ENCODE results near the gene RRP12. TPM values are rescaled to one million over a fixed set of nuclear protein-coding genes. Genes with fewer than 3 reads are reported as not detected.

The RRP12 gene
- total and polyA plus RNA-seq, 2 experiments from 2014 or later, result 17.6 to 17.7 TPM

- H3K27ac ChIP-seq, result no peak overlapping the region
- 73 to 82% methylated on average over 3 of the region's 3 CpGs for WGBS, 2 experiments (ENCODE audit: low coverage in 1 of 2, low lambda C conversion rate in 2 of 2, missing lambda C conversion rate in 2 of 2)
- H2AFZ ChIP-seq, result no peak overlapping the region
- no peaks in the 10 kb centered on the region for H3K27me3 ChIP-seq (replicated peaks; ENCODE audit: insufficient read depth)
- H3K9me3 ChIP-seq (ENCODE audit: low read depth), result no peaks in the 10 kb centered on the region
- no peak overlapping the region for H3K4me2 ChIP-seq (ENCODE audit: unreplicated experiment)
- no peaks in the 10 kb centered on the region for H3K36me3 ChIP-seq (ENCODE audit: low read depth)
- no peaks in the 10 kb centered on the region for H3K79me2 ChIP-seq (ENCODE audit: insufficient read depth)
- peaks cover 9% of the 10 kb centered on the region; the same call in 1 of the 2 replicates for H3K4me1 ChIP-seq (ENCODE audit: insufficient read depth)
- H3F3A ChIP-seq (ENCODE audit: insufficient read depth), result no peaks in the 10 kb centered on the region
- no peak overlapping the region for H3K4me3 ChIP-seq
- TF ChIP-seq EZH2phosphoT487 (IDR thresholded peaks at IDR 0.05; ENCODE audit: insufficient read depth, low read depth) (no peak), EZH2 (IDR thresholded peaks at IDR 0.05; ENCODE audit: insufficient read depth, poor library complexity, severe bottlenecking) (no peak)
- H3K9ac ChIP-seq, result no peak overlapping the region
- DNase-seq, result no peak
- H4K20me1 ChIP-seq (ENCODE audit: insufficient read depth), result no peaks in the 10 kb centered on the region
- no peaks in the 10 kb centered on the region for H3K9me2 ChIP-seq (ENCODE audit: insufficient read depth)
- in situ Hi-C loops (cut with MboI), result no loop called here
Observed at GRCh38 chr10:97321804-97322190, 79.3 kb downstream of the RRP12 start.

GRCh38 chr10:97321032-97321803 lies 79.9 kb downstream of the RRP12 start:
- Histone ChIP-seq H3K4me2 (ENCODE audit: unreplicated experiment) (no peak overlapping the region), H4K20me1 (ENCODE audit: insufficient read depth) (no peaks in the 10 kb centered on the region), H3K9ac (no peak overlapping the region), H3K9me3 (ENCODE audit: low read depth) (no peaks in the 10 kb centered on the region), H3F3A (ENCODE audit: insufficient read depth) (no peaks in the 10 kb centered on the region), H3K9me2 (ENCODE audit: insufficient read depth) (no peaks in the 10 kb centered on the region), H3K36me3 (ENCODE audit: low read depth) (no peaks in the 10 kb centered on the region), H3K4me3 (no peak overlapping the region), H3K27me3 (replicated peaks; ENCODE audit: insufficient read depth) (no peaks in the 10 kb centered on the region), H2AFZ (no peak overlapping the region; the same call in 1 of the 2 replicates), H3K4me1 (ENCODE audit: insufficient read depth) (peaks cover 9% of the 10 kb centered on the region; the same call in 1 of the 2 replicates), H3K27ac (no peak overlapping the region), H3K79me2 (ENCODE audit: insufficient read depth) (no peaks in the 10 kb centered on the region)
- 54 to 61% methylated on average over 35 to 37 of the region's 38 CpGs for WGBS, 2 experiments (ENCODE audit: low coverage in 1 of 2, low lambda C conversion rate in 2 of 2, missing lambda C conversion rate in 2 of 2)
- in situ Hi-C loops (cut with MboI), result no loop called here
- no peak for TF ChIP-seq EZH2phosphoT487 (IDR thresholded peaks at IDR 0.05; ENCODE audit: insufficient read depth, low read depth)
- no peak for TF ChIP-seq EZH2 (IDR thresholded peaks at IDR 0.05; ENCODE audit: insufficient read depth, poor library complexity, severe bottlenecking)
- no peak for DNase-seq

DNA sequence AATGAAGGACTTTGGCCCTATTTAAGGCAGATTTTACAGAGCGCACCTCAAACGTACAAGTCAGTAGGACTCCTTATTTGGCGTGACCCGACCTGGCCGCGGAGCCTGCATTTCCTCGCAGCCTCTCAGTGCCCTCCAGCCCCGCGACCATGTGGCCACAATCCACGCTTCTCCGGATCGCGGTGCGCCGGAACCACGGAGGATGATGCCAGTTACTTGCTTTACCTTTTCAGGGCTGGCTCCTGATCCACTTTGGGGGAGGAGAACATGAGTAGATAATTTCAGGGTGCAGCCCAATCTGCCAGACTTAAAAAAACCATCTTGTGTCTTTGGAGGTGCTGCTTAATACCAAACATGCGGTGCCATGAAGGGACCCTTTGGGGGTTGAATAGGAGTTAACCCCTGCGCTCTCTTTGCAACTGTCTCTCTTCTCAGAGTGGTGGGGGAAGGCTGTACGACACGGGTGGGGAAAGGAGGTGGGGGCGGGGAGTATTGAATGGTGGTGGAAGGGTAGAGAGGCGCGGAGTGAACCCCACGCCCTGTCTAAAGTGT lies 80.6 kb downstream of the RRP12 start:
- WGBS, 2 experiments (ENCODE audit: low coverage in 1 of 2, low lambda C conversion rate in 2 of 2, missing lambda C conversion rate in 2 of 2), result 27 to 30% methylated on average over 23 to 24 of the region's 24 CpGs
- H3K9ac ChIP-seq, result peak overlapping the region; percentile 99

DNA sequence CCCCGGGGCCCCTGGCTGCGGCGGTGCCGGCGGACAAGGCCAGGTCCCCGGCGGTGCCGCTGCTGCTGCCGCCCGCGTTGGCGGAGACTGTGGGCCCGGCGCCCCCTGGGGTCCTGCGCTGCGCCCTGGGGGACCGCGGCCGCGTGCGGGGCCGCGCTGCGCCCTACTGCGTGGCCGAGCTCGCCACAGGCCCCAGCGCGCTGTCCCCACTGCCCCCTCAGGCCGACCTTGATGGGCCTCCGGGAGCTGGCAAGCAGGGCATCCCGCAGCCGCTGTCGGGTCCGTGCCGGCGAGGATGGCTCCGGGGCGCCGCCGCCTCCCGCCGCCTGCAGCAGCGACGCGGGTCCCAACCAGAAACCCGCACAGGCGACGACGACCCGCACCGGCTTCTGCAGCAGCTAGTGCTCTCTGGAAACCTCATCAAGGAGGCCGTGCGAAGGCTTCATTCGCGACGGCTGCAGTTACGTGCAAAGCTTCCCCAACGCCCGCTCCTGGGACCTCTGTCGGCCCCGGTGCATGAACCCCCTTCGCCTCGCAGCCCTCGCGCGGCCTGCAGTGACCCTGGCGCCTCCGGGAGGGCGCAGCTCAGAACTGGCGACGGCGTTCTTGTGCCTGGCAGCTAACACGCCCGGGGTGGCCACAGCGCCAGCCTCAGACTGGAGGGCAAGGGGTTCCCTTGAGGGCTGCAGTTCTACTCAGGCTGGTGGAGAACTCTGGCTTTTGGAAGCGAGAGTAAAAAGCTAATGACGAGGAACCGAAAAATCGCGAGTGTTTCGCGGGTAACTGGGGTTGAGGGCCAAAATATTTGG lies 81.3 kb downstream of the RRP12 start:
- H3K27ac ChIP-seq, result peak overlapping the region; percentile 97
- in situ Hi-C loops (cut with MboI), result no loop called here
- peaks cover 9% of the 10 kb centered on the region; the same call in 1 of the 2 replicates for H3K4me1 ChIP-seq (ENCODE audit: insufficient read depth)
- peak; percentile 68 for DNase-seq
- no peak for TF ChIP-seq EZH2phosphoT487 (IDR thresholded peaks at IDR 0.05; ENCODE audit: insufficient read depth, low read depth)
- no peak for TF ChIP-seq EZH2 (IDR thresholded peaks at IDR 0.05; ENCODE audit: insufficient read depth, poor library complexity, severe bottlenecking)
- H3K4me2 ChIP-seq (ENCODE audit: unreplicated experiment), result peak overlapping the region; percentile 98
- no peaks in the 10 kb centered on the region for H3K36me3 ChIP-seq (ENCODE audit: low read depth)
- WGBS, 2 experiments (ENCODE audit: low coverage in 1 of 2, low lambda C conversion rate in 2 of 2, missing lambda C conversion rate in 2 of 2), result 1% methylated on average over 65 to 72 of the region's 83 CpGs
- H3K9me2 ChIP-seq (ENCODE audit: insufficient read depth), result no peaks in the 10 kb centered on the region
- no peaks in the 10 kb centered on the region for H4K20me1 ChIP-seq (ENCODE audit: insufficient read depth)
- H3K79me2 ChIP-seq (ENCODE audit: insufficient read depth), result no peaks in the 10 kb centered on the region
- H3K9me3 ChIP-seq (ENCODE audit: low read depth), result no peaks in the 10 kb centered on the region
- H3F3A ChIP-seq (ENCODE audit: insufficient read depth), result peaks cover 7% of the 10 kb centered on the region; the same call in 1 of the 2 replicates
- H3K9ac ChIP-seq, result peak overlapping the region; percentile 99
- H2AFZ ChIP-seq, result peak overlapping the region; percentile 94
- no peaks in the 10 kb centered on the region for H3K27me3 ChIP-seq (replicated peaks; ENCODE audit: insufficient read depth)
- peak overlapping the region; percentile 98 for H3K4me3 ChIP-seq

More for the DNA sequence above, 80.6 kb downstream of the RRP12 start:
- H4K20me1 ChIP-seq (ENCODE audit: insufficient read depth), result no peaks in the 10 kb centered on the region
- H3K4me3 ChIP-seq, result peak overlapping the region; percentile 98
- H3K9me3 ChIP-seq (ENCODE audit: low read depth), result no peaks in the 10 kb centered on the region
- peak overlapping the region; percentile 74 for H2AFZ ChIP-seq
- H3K27me3 ChIP-seq (replicated peaks; ENCODE audit: insufficient read depth), result no peaks in the 10 kb centered on the region
- H3K79me2 ChIP-seq (ENCODE audit: insufficient read depth), result no peaks in the 10 kb centered on the region
- H3K27ac ChIP-seq, result no peak overlapping the region
- in situ Hi-C loops (cut with MboI), result no loop called here
- H3K4me2 ChIP-seq (ENCODE audit: unreplicated experiment), result peak overlapping the region; percentile 76
- no peaks in the 10 kb centered on the region for H3K36me3 ChIP-seq (ENCODE audit: low read depth)
- TF ChIP-seq EZH2phosphoT487 (IDR thresholded peaks at IDR 0.05; ENCODE audit: insufficient read depth, low read depth), result no peak
- no peak for TF ChIP-seq EZH2 (IDR thresholded peaks at IDR 0.05; ENCODE audit: insufficient read depth, poor library complexity, severe bottlenecking)
- no peaks in the 10 kb centered on the region for H3K9me2 ChIP-seq (ENCODE audit: insufficient read depth)
- DNase-seq, result no peak
- peaks cover 9% of the 10 kb centered on the region; the same call in 1 of the 2 replicates for H3K4me1 ChIP-seq (ENCODE audit: insufficient read depth)
- peaks cover 5% of the 10 kb centered on the region; the same call in 1 of the 2 replicates for H3F3A ChIP-seq (ENCODE audit: insufficient read depth)

All from GM23248 (cell line).